ENCODE results near the gene GFI1.
"Not testable (repeated sequence)": the region's sequence is repeated elsewhere in the genome, so short reads cannot be mapped to it uniquely, and the experiment has no call there.

GFI1 gene

GRCh38 chr1:92486251-92487077 lies at the start of gene GFI1:
GFI1 (minus strand) TSS chr1:92486925; CDS start chr1:92483487, 3,438 bp downstream.
- DNase-seq (ENCODE audit: low read depth) = peak; percentile 97
- H3K4me3 ChIP-seq (ENCODE audit: low read depth, low read length) = peak within 1 kb of the TSS; percentile 99
- TF ChIP-seq POLR2A (IDR thresholded peaks at IDR 0.05; ENCODE audit: extremely low read depth, insufficient read length) = no peak
- peak; percentile 78 for TF ChIP-seq MAX (IDR thresholded peaks at IDR 0.05; ENCODE audit: low read depth, low read length)
- peak; percentile 69; the same call in 1 of the 2 replicates for TF ChIP-seq MYC (IDR thresholded peaks at IDR 0.05; ENCODE audit: low read depth, low read length)

- H3K4me3 ChIP-seq (ENCODE audit: low read depth, low read length); DNase-seq (ENCODE audit: low read depth): not testable (repeated sequence)
Measured at GRCh38 chr1:92532371-92532770, 45.6 kb upstream of the GFI1 start.

- H3K4me3 ChIP-seq (ENCODE audit: low read depth, low read length); DNase-seq (ENCODE audit: low read depth): not testable (repeated sequence)
Measured at GRCh38 chr1:92531939-92532338, 45.2 kb upstream of the GFI1 start.

GRCh38 chr1:92527670-92528069 lies 40.9 kb upstream of the GFI1 start:
- H3K4me3 ChIP-seq (ENCODE audit: low read depth, low read length) = no peak overlapping the region
- TF ChIP-seq MAX (IDR thresholded peaks at IDR 0.05; ENCODE audit: low read depth, low read length) (no peak), CTCF (IDR thresholded peaks at IDR 0.05; ENCODE audit: low read depth, low read length) (no peak), POLR2A (IDR thresholded peaks at IDR 0.05; ENCODE audit: extremely low read depth, insufficient read length) (no peak), MYC (IDR thresholded peaks at IDR 0.05; ENCODE audit: low read depth, low read length) (no peak)
- no peak for DNase-seq (ENCODE audit: low read depth)

- DNase-seq (ENCODE audit: low read depth); H3K4me3 ChIP-seq (ENCODE audit: low read depth, low read length): not testable (repeated sequence)
Measured at GRCh38 chr1:92524944-92525590, 38.3 kb upstream of the GFI1 start.

- no peak for TF ChIP-seq POLR2A (IDR thresholded peaks at IDR 0.05; ENCODE audit: extremely low read depth, insufficient read length)
- no peak for TF ChIP-seq MAX (IDR thresholded peaks at IDR 0.05; ENCODE audit: low read depth, low read length)
- TF ChIP-seq MYC (IDR thresholded peaks at IDR 0.05; ENCODE audit: low read depth, low read length) = no peak
- TF ChIP-seq CTCF (IDR thresholded peaks at IDR 0.05; ENCODE audit: low read depth, low read length) = no peak
- no peak overlapping the region for H3K4me3 ChIP-seq (ENCODE audit: low read depth, low read length)
- DNase-seq (ENCODE audit: low read depth) = peak; percentile 50
Measured at GRCh38 chr1:92519043-92519442, 32.3 kb upstream of the GFI1 start.

GRCh38 chr1:92516574-92516973 lies 29.8 kb upstream of the GFI1 start:
- no peak for DNase-seq (ENCODE audit: low read depth)
- TF ChIP-seq MAX (IDR thresholded peaks at IDR 0.05; ENCODE audit: low read depth, low read length) = no peak
- no peak for TF ChIP-seq CTCF (IDR thresholded peaks at IDR 0.05; ENCODE audit: low read depth, low read length)
- no peak for TF ChIP-seq MYC (IDR thresholded peaks at IDR 0.05; ENCODE audit: low read depth, low read length)
- TF ChIP-seq POLR2A (IDR thresholded peaks at IDR 0.05; ENCODE audit: extremely low read depth, insufficient read length) = no peak
- peak overlapping the region; percentile 9 for H3K4me3 ChIP-seq (ENCODE audit: low read depth, low read length)

- peak; percentile 86 for DNase-seq (ENCODE audit: low read depth)
- TF ChIP-seq POLR2A (IDR thresholded peaks at IDR 0.05; ENCODE audit: extremely low read depth, insufficient read length) (no peak), MAX (IDR thresholded peaks at IDR 0.05; ENCODE audit: low read depth, low read length) (peak; percentile 61), CTCF (IDR thresholded peaks at IDR 0.05; ENCODE audit: low read depth, low read length) (no peak), MYC (IDR thresholded peaks at IDR 0.05; ENCODE audit: low read depth, low read length) (0 out of 2 replicates have a peak, but pooled peaks have one; percentile 22)
- H3K4me3 ChIP-seq (ENCODE audit: low read depth, low read length) = no peak overlapping the region
Measured at GRCh38 chr1:92515796-92516201, 29.1 kb upstream of the GFI1 start.
